B cell (primary cell): Measurements from ENCODE around the gene PRKD2. TPM values are rescaled to one million over a fixed set of nuclear protein-coding genes. Genes with fewer than 3 reads are reported as not detected.

Source experiments
- ATAC-seq: fragments of 200-7000 bp; cut with Tn5 transposase; one replicate; pipeline ENCODE4 v1.10.0; 2021; ENCODE audit warnings: low read depth, mild to moderate bottlenecking, moderate number of reproducible peaks, moderate library complexity
- CTCF ChIA-PET: fragments of 350-600 bp; sonication (Branson Sonifier 250); formaldehyde crosslinking; loops from one replicate; lab custom pipeline; 2021; ENCODE audit warnings: antibody characterized with exemption, inconsistent platforms; lab: Charles Lee
- POLR2A ChIA-PET: fragments of 350-600 bp; sonication (Branson Sonifier 250); formaldehyde crosslinking; loops from one replicate; lab custom pipeline; 2021; ENCODE audit warnings: antibody characterized with exemption; lab: Charles Lee
- DNase-seq: peaks from one replicate; pipeline ENCODE4 v3.0.0; 2013
- H2AFZ ChIP-seq: 2 replicates; pipeline ENCODE4 v1.6.1; 2012; ENCODE audit warnings: mild to moderate bottlenecking, low read depth, low read length; ENCODE audit not compliant: insufficient read depth, poor library complexity, severe bottlenecking
- H3K27ac ChIP-seq, 2 donors: 1 replicate in 1 of 2; 2 replicates in 1 of 2; pipeline ENCODE4 v1.5.1; 2012 to 2013; ENCODE audit warnings: low read length in 2 of 2, mild to moderate bottlenecking in 2 of 2, moderate library complexity in 1 of 2
- H3K27me3 ChIP-seq, 4 experiments: fragments of 200-600 bp in 1 of 4; sonication (generic) in 1 of 4; replicated peaks in 1 of 4; 1 replicate in 2 of 4; 2 replicates in 2 of 4; pipeline versions ENCODE4 v1.6.1 to v1.7.0; 2013 to 2016; ENCODE audit warnings: low read length in 3 of 4, mild to moderate bottlenecking in 2 of 4, mixed read lengths in 1 of 4, moderate library complexity in 1 of 4; ENCODE audit not compliant: insufficient read depth in 4 of 4, control insufficient read depth in 3 of 4; ENCODE audit errors: control extremely low read depth in 1 of 4
- H3K36me3 ChIP-seq, 2 experiments: replicated peaks in 1 of 2; 1 replicate in 1 of 2; 2 replicates in 1 of 2; pipeline versions ENCODE4 v1.6.1 to v1.7.1; 2013; ENCODE audit warnings: low read length in 1 of 2; ENCODE audit not compliant: insufficient read depth in 2 of 2, control insufficient read depth in 1 of 2; ENCODE audit errors: control extremely low read depth in 1 of 2, extremely low read depth in 1 of 2
- H3K4me1 ChIP-seq, 2 donors: fragments of 200-600 bp in 1 of 2; sonication (generic) in 1 of 2; 1 replicate in 1 of 2; 2 replicates in 1 of 2; pipeline versions ENCODE4 v1.5.1 to v1.6.1; 2013 to 2017; ENCODE audit warnings: low read length in 2 of 2; ENCODE audit not compliant: control insufficient read depth in 2 of 2, insufficient read depth in 2 of 2
- H3K4me2 ChIP-seq: replicated peaks from 2 replicates; pipeline ENCODE3; 2012; ENCODE audit warnings: mild to moderate bottlenecking, low read depth, low read length; ENCODE audit not compliant: poor library complexity, severe bottlenecking
- H3K4me3 ChIP-seq, 5 experiments: fragments of 200-600 bp in 1 of 5; sonication (generic) in 1 of 5; 1 replicate in 3 of 5; 2 replicates in 2 of 5; pipeline versions ENCODE4 v1.5.1 to v1.7.0; 2011 to 2016; ENCODE audit warnings: low read length in 4 of 5, mild to moderate bottlenecking in 4 of 5, low read depth in 2 of 5, control low read depth in 1 of 5, moderate library complexity in 1 of 5; ENCODE audit not compliant: insufficient read depth in 1 of 5; ENCODE audit errors: control extremely low read depth in 1 of 5, extremely low read depth in 1 of 5
- H3K79me2 ChIP-seq: fragments of 200-600 bp; sonication (generic); one replicate; pipeline ENCODE4 v1.6.0; 2016; ENCODE audit warnings: low read length; ENCODE audit not compliant: control insufficient read depth, insufficient read depth
- H3K9ac ChIP-seq: fragments of 200-600 bp; sonication (generic); 2 replicates; pipeline ENCODE4 v1.6.1; 2017; ENCODE audit warnings: mild to moderate bottlenecking, low read length, moderate library complexity
- H3K9me3 ChIP-seq, 3 donors: one replicate each; pipeline versions ENCODE4 v1.6.1 to v1.7.1; 2013; ENCODE audit warnings: low read length in 2 of 3; ENCODE audit not compliant: control insufficient read depth in 2 of 3, insufficient read depth in 1 of 3; ENCODE audit errors: control extremely low read depth in 1 of 3
- H4K20me1 ChIP-seq: 2 replicates; pipeline ENCODE4 v1.6.0; 2012; ENCODE audit warnings: mild to moderate bottlenecking, low read length; ENCODE audit not compliant: insufficient read depth, control insufficient read depth, poor library complexity, severe bottlenecking
- H3K27ac Mint-ChIP-seq: one replicate; pipeline ENCODE4 v1.8.0; 2021; ENCODE audit warnings: mixed read lengths
- H3K27me3 Mint-ChIP-seq: one replicate; pipeline ENCODE4 v1.8.0; 2021; ENCODE audit warnings: mixed read lengths
- H3K4me1 Mint-ChIP-seq: one replicate; pipeline ENCODE4 v1.8.0; 2021; ENCODE audit warnings: mixed read lengths
- H3K4me3 Mint-ChIP-seq: one replicate; pipeline ENCODE4 v1.8.0; 2021; ENCODE audit warnings: mixed read lengths
- H3K9me3 Mint-ChIP-seq: one replicate; pipeline ENCODE4 v1.8.0; 2022; ENCODE audit warnings: mixed read lengths; ENCODE audit not compliant: insufficient read depth
- EZH2 ChIP-seq: IDR thresholded peaks from 2 replicates; pipeline ENCODE4 v1.6.1; 2012; ENCODE audit warnings: borderline replicate concordance, low read depth, mild to moderate bottlenecking, moderate library complexity, low read length; ENCODE audit not compliant: insufficient read depth, poor library complexity, severe bottlenecking
- WGBS: methylation state at CpG from one replicate; pipeline ENCODE4 v1.1.5; 2013; ENCODE audit warnings: missing lambda C conversion rate; ENCODE audit not compliant: insufficient coverage; 5-methylcytosine and 5-hydroxymethylcytosine counted together
- intact Hi-C: fragments of 100-400 bp; cut with micrococcal nuclease; formaldehyde crosslinking; loops from one replicate; pipeline ENCODE4 v1.10.0; 2022
- polyA plus RNA-seq: library from polyadenylated mRNA; depleted of rRNA; stranded (reverse); fragments of >200 nt; gene quantifications from 2 replicates; pipeline ENCODE4 v1.2.3, GENCODE V29; 2012
- total RNA-seq, 2 donors: library from RNA; stranded (reverse); fragments of 120-200 nt in 1 of 2; gene quantifications; 1 replicate in 1 of 2; 2 replicates in 1 of 2; pipeline versions ENCODE4 v1.2.3 to v1.2.4, GENCODE V29; 2013 to 2022
- TF ChIP-seq, protein P1 (sequence below): fragments of 200-600 bp; IDR thresholded peaks from one replicate; pipeline ENCODE4 v1.8.0; 2022; ENCODE audit warnings: antibody characterized with exemption, mild to moderate bottlenecking

The PRKD2 gene
- total and polyA plus RNA-seq, 2 donors (not counting 1 experiment from before 2014, with no cell fraction given) = 192 to 208 TPM

DNA sequence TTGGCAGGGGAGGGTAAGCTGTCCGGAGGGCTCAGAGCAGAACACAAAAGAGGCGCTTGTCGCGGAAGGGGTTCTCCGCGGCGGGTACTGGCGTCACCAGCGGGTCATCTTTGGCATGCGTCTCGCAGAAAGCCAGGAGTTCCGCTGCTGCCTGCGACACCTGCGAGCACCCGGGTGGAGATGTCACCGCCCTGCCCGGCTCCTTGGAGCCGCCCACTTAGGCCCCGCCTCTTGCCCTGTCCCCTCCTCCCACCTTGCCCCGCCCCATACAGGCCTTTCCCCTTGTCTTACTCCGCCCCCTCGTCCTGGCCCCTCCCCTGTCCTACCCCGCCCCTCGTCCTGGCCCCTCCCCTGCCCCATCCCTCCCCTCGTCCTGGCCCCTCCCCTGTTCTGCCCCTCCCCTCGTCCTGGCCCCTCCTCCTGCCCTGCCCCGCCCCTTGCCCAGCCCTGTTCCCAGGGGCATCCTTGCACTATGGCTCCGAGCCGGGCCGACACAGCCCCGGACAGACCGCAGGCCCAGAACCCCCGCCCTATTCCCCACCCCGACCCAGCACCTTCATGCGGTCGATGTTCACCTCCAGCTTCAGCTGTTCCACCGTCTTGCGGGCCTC lies 82.8 kb downstream of the PRKD2 start:
- Mint-ChIP-seq H3K9me3 (no peaks in the 10 kb centered on the region), H3K27ac (peak overlapping the region; percentile 71), H3K4me1 (peaks cover 30% of the 10 kb centered on the region), H3K4me3 (peak overlapping the region; percentile 82), H3K27me3 (peaks cover 7% of the 10 kb centered on the region)
- intact Hi-C loops = loop anchor here (1.0 kb wide), 4 partner anchors 16 to 34 kb away; partner anchors contain the start of gene DACT3
- H3K4me2 ChIP-seq = peak overlapping the region; percentile 89
- DNase-seq = peak; percentile 98
- WGBS = 2% methylated on average over 31 of the region's 38 CpGs
- H3K4me3 ChIP-seq = peak overlapping the region in 4 of 5 experiments; percentile 35 to 57 (median 52)
- CTCF ChIA-PET = interaction anchor here (1.5 to 5.7 kb wide), 4 partner anchors 15 to 28 kb away, joined by 7 to 47 read pairs (median 16); partner anchors contain the start of gene DACT3
- H3K36me3 ChIP-seq = no peaks in the 10 kb centered on the region
- H2AFZ ChIP-seq = peak overlapping the region; percentile 39
- peaks cover 0 to 10% (median 2%) of the 10 kb centered on the region in 4 experiments for H3K27me3 ChIP-seq
- POLR2A ChIA-PET = interaction anchor here (0.6 to 3.0 kb wide), 8 partner anchors 10 to 610 kb away, joined by 3 to 12 read pairs (median 6); partner anchors contain the start of genes CALM3 and DACT3
- no peaks in the 10 kb centered on the region for H3K79me2 ChIP-seq
- TF ChIP-seq EZH2 = no peak
- TF ChIP-seq, protein P1, sequence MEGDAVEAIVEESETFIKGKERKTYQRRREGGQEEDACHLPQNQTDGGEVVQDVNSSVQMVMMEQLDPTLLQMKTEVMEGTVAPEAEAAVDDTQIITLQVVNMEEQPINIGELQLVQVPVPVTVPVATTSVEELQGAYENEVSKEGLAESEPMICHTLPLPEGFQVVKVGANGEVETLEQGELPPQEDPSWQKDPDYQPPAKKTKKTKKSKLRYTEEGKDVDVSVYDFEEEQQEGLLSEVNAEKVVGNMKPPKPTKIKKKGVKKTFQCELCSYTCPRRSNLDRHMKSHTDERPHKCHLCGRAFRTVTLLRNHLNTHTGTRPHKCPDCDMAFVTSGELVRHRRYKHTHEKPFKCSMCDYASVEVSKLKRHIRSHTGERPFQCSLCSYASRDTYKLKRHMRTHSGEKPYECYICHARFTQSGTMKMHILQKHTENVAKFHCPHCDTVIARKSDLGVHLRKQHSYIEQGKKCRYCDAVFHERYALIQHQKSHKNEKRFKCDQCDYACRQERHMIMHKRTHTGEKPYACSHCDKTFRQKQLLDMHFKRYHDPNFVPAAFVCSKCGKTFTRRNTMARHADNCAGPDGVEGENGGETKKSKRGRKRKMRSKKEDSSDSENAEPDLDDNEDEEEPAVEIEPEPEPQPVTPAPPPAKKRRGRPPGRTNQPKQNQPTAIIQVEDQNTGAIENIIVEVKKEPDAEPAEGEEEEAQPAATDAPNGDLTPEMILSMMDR = no peak
- peaks cover 0 to 5% (median 0%) of the 10 kb centered on the region in 3 donors for H3K9me3 ChIP-seq
- H3K27ac ChIP-seq = peak overlapping the region; percentile 73 to 79
- H3K9ac ChIP-seq = peak overlapping the region; percentile 61
- H4K20me1 ChIP-seq = no peaks in the 10 kb centered on the region
- peaks cover 40 to 52% of the 10 kb centered on the region in 2 donors for H3K4me1 ChIP-seq
- peak; percentile 74 for ATAC-seq

DNA sequence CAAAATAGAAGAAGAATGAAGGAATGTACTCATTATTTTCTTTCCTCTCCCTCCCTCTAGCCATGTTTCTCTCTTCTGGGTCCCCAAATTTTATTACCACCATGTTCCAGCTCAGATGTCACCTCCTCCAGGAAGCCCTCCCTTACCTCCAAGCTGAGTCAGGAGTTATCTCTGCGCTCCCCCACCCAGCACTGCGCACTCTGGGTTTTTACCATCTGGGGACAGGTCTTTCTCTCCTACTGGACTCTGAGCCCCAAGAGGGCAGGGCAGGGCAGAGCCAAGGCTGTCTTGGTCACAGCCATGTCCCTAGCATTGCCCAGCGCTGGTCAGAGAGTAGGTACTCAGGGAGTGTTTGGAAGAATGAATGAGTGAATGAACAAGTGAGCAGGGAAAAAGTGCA lies 83.8 kb downstream of the PRKD2 start:
- no peaks in the 10 kb centered on the region for H4K20me1 ChIP-seq
- no peak overlapping the region for H2AFZ ChIP-seq
- WGBS = 90% methylated on average over 3 of the region's 3 CpGs
- peak overlapping the region in 3 of 5 experiments; percentile 51 to 57 (median 54) for H3K4me3 ChIP-seq
- peak overlapping the region; percentile 73 to 79 for H3K27ac ChIP-seq
- Mint-ChIP-seq H3K4me3 (peak overlapping the region; percentile 82), H3K27me3 (peaks cover 7% of the 10 kb centered on the region), H3K27ac (peak overlapping the region; percentile 56), H3K9me3 (no peaks in the 10 kb centered on the region), H3K4me1 (peaks cover 33% of the 10 kb centered on the region)
- no peak for DNase-seq
- ATAC-seq = no peak
- H3K79me2 ChIP-seq = no peaks in the 10 kb centered on the region
- peaks cover 0 to 5% (median 0%) of the 10 kb centered on the region in 3 donors for H3K9me3 ChIP-seq
- no peaks in the 10 kb centered on the region for H3K36me3 ChIP-seq
- peaks cover 33 to 44% of the 10 kb centered on the region in 2 donors for H3K4me1 ChIP-seq
- H3K9ac ChIP-seq = peak overlapping the region; percentile 61
- no peak for TF ChIP-seq EZH2
- H3K4me2 ChIP-seq = peak overlapping the region; percentile 89
- POLR2A ChIA-PET = interaction anchor here (0.6 to 3.0 kb wide), 5 partner anchors 13 to 84 kb away, joined by 4 to 12 read pairs (median 8); partner anchors contain the start of genes DACT3 and PRKD2
- intact Hi-C loops = no loop called here
- peaks cover 0 to 10% (median 2%) of the 10 kb centered on the region in 4 experiments for H3K27me3 ChIP-seq
- CTCF ChIA-PET = interaction anchor here (1.0 to 5.7 kb wide), 6 partner anchors 14 to 72 kb away, joined by 3 to 47 read pairs (median 10); partner anchors contain the start of gene DACT3
